SK-N-SH treated with all-trans-retinoic acid at 6 μM for 48 hours (cell line): Measurements from ENCODE around the gene LYSMD2.

Source experiments
- ATAC-seq: fragments of 200-7000 bp; cut with Tn5 transposase; 3 replicates; pipeline ENCODE4 v1.9.1; 2020; ENCODE audit warnings: mild to moderate bottlenecking, moderate library complexity
- ARNTL ChIP-seq: fragments of 450-650 bp; formaldehyde crosslinking; IDR thresholded peaks from 2 replicates; pipeline ENCODE4 v1.5.0; 2020; ENCODE audit warnings: low read depth, mild to moderate bottlenecking, moderate library complexity, borderline replicate concordance
- BACH2 ChIP-seq: fragments of 250-450 bp; sonication (Bioruptor Pico); IDR thresholded peaks from 2 replicates; pipeline ENCODE4 v1.9.0; 2021; ENCODE audit warnings: mild to moderate bottlenecking, borderline replicate concordance
- CSDC2 ChIP-seq: fragments of 250-450 bp; sonication (Bioruptor Pico); IDR thresholded peaks from 2 replicates; pipeline ENCODE4 v1.5.0; 2020; ENCODE audit warnings: mild to moderate bottlenecking, moderate library complexity
- ESRRG ChIP-seq: fragments of 250-450 bp; sonication (Bioruptor Pico); IDR thresholded peaks from 2 replicates; pipeline ENCODE4 v1.6.1; 2021; ENCODE audit warnings: mild to moderate bottlenecking
- GLIS3 ChIP-seq: fragments of 250-450 bp; sonication (Bioruptor Pico); IDR thresholded peaks from 2 replicates; pipeline ENCODE4 v1.5.0; 2020; ENCODE audit warnings: mild to moderate bottlenecking, moderate library complexity
- ISL1 ChIP-seq: fragments of 250-450 bp; sonication (Bioruptor Pico); IDR thresholded peaks from 2 replicates; pipeline ENCODE4 v2.1.2; 2022; ENCODE audit warnings: mild to moderate bottlenecking, moderate library complexity
- OSR1 ChIP-seq: fragments of 250-450 bp; sonication (Bioruptor Pico); IDR thresholded peaks from 2 replicates; pipeline ENCODE4 v1.8.0; 2022; ENCODE audit warnings: moderate library complexity, mild to moderate bottlenecking, inconsistent platforms
- POU6F1 ChIP-seq: fragments of 250-450 bp; sonication (Bioruptor Pico); IDR thresholded peaks from 2 replicates; pipeline ENCODE4 v1.8.0; 2021; ENCODE audit warnings: low read depth, mild to moderate bottlenecking, moderate library complexity, borderline replicate concordance
- PPARA ChIP-seq: fragments of 250-450 bp; sonication (Bioruptor Pico); IDR thresholded peaks from 2 replicates; pipeline ENCODE4 v1.5.0; 2020; ENCODE audit warnings: mild to moderate bottlenecking, borderline replicate concordance
- RARB ChIP-seq: fragments of 250-450 bp; sonication (Bioruptor Pico); IDR thresholded peaks from 2 replicates; pipeline ENCODE4 v1.8.0; 2021; ENCODE audit warnings: mild to moderate bottlenecking, moderate library complexity
- SNAI2 ChIP-seq: fragments of 250-450 bp; sonication (Bioruptor Pico); IDR thresholded peaks from 2 replicates; pipeline ENCODE4 v1.5.0; 2020; ENCODE audit warnings: mild to moderate bottlenecking, moderate library complexity
- TCF4 ChIP-seq: fragments of 250-450 bp; sonication (Bioruptor Pico); IDR thresholded peaks from 2 replicates; pipeline ENCODE4 v1.8.0; 2021; ENCODE audit warnings: mild to moderate bottlenecking, moderate library complexity, borderline replicate concordance
- TOX ChIP-seq: fragments of 250-450 bp; sonication (Bioruptor Pico); IDR thresholded peaks from 2 replicates; pipeline ENCODE4 v1.8.0; 2021; ENCODE audit warnings: mild to moderate bottlenecking, moderate library complexity, borderline replicate concordance
- ZFP3 ChIP-seq: fragments of 250-450 bp; sonication (Bioruptor Pico); IDR thresholded peaks from 2 replicates; pipeline ENCODE4 v1.5.0; 2020; ENCODE audit warnings: mild to moderate bottlenecking, moderate library complexity
- ZNF565 ChIP-seq: fragments of 450-650 bp; formaldehyde crosslinking; conservative IDR thresholded peaks from 2 replicates; pipeline ENCODE4 v1.5.0; 2020; ENCODE audit warnings: low read depth, mild to moderate bottlenecking, moderate library complexity
- ZNF70 ChIP-seq: fragments of 450-650 bp; formaldehyde crosslinking; IDR thresholded peaks from 2 replicates; pipeline ENCODE4 v1.5.0; 2020; ENCODE audit warnings: mild to moderate bottlenecking, moderate library complexity
- TF ChIP-seq, protein P1 (sequence below): fragments of 250-450 bp; sonication (Bioruptor Pico); IDR thresholded peaks from 2 replicates; pipeline ENCODE4 v1.5.0; 2020; ENCODE audit warnings: mild to moderate bottlenecking, moderate library complexity
- TF ChIP-seq, protein P2 (sequence below): fragments of 250-450 bp; sonication (Bioruptor Pico); IDR thresholded peaks from 2 replicates; pipeline ENCODE4 v1.5.1; 2020; ENCODE audit warnings: low read depth, mild to moderate bottlenecking, moderate library complexity
- TF ChIP-seq, protein P3 (sequence below): fragments of 250-450 bp; sonication (Bioruptor Pico); IDR thresholded peaks from 2 replicates; pipeline ENCODE4 v1.5.1; 2021; ENCODE audit warnings: mild to moderate bottlenecking, moderate library complexity

The LYSMD2 gene

DNA sequence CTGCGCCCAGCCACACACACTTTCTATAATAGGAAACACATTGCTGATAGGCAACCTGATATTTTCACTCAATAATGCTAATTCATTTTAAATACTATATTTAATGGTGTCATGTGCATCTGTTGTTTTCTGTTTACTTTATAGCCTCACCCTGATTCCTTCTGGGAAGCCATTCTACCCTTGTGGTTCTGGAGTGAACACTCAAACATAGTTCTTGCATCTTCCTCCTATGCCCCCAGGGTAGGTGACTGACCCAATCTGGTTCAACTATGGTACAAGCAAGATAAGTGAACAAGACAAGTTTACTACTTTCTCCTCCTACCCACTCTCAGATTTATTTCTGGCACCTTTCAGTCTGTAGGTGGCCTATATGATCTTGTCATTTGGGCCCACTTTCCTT lies 60.4 kb downstream of the LYSMD2 start:
- ATAC-seq = no peak
- TF ChIP-seq, protein P1, sequence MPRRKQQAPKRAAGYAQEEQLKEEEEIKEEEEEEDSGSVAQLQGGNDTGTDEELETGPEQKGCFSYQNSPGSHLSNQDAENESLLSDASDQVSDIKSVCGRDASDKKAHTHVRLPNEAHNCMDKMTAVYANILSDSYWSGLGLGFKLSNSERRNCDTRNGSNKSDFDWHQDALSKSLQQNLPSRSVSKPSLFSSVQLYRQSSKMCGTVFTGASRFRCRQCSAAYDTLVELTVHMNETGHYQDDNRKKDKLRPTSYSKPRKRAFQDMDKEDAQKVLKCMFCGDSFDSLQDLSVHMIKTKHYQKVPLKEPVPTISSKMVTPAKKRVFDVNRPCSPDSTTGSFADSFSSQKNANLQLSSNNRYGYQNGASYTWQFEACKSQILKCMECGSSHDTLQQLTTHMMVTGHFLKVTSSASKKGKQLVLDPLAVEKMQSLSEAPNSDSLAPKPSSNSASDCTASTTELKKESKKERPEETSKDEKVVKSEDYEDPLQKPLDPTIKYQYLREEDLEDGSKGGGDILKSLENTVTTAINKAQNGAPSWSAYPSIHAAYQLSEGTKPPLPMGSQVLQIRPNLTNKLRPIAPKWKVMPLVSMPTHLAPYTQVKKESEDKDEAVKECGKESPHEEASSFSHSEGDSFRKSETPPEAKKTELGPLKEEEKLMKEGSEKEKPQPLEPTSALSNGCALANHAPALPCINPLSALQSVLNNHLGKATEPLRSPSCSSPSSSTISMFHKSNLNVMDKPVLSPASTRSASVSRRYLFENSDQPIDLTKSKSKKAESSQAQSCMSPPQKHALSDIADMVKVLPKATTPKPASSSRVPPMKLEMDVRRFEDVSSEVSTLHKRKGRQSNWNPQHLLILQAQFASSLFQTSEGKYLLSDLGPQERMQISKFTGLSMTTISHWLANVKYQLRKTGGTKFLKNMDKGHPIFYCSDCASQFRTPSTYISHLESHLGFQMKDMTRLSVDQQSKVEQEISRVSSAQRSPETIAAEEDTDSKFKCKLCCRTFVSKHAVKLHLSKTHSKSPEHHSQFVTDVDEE (CRISPR knock-in tag) = no peak
- TF ChIP-seq POU6F1 (CRISPR knock-in tag) (no peak), SNAI2 (CRISPR knock-in tag) (no peak), OSR1 (CRISPR knock-in tag) (no peak), ISL1 (no peak), ZFP3 (CRISPR knock-in tag) (no peak)

GRCh38 chr15:51675234-51675633 lies 62.2 kb downstream of the LYSMD2 start:
- no peak for ATAC-seq
- TF ChIP-seq GLIS3 (CRISPR knock-in tag) (no peak), POU6F1 (CRISPR knock-in tag) (no peak), ZNF565 (no peak), TCF4 (CRISPR knock-in tag) (no peak), ZFP3 (CRISPR knock-in tag) (no peak), CSDC2 (CRISPR knock-in tag) (no peak), ZNF70 (CRISPR knock-in tag) (no peak), TOX (CRISPR knock-in tag) (no peak), ISL1 (no peak), SNAI2 (CRISPR knock-in tag) (no peak), PPARA (CRISPR knock-in tag) (no peak), BACH2 (no peak), ESRRG (CRISPR knock-in tag) (no peak), RARB (CRISPR knock-in tag) (no peak), ARNTL (CRISPR knock-in tag) (no peak)
- TF ChIP-seq, protein P2, sequence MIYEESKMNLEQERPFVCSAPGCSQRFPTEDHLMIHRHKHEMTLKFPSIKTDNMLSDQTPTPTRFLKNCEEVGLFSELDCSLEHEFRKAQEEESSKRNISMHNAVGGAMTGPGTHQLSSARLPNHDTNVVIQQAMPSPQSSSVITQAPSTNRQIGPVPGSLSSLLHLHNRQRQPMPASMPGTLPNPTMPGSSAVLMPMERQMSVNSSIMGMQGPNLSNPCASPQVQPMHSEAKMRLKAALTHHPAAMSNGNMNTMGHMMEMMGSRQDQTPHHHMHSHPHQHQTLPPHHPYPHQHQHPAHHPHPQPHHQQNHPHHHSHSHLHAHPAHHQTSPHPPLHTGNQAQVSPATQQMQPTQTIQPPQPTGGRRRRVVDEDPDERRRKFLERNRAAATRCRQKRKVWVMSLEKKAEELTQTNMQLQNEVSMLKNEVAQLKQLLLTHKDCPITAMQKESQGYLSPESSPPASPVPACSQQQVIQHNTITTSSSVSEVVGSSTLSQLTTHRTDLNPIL (CRISPR knock-in tag) = no peak
- TF ChIP-seq, protein P3, sequence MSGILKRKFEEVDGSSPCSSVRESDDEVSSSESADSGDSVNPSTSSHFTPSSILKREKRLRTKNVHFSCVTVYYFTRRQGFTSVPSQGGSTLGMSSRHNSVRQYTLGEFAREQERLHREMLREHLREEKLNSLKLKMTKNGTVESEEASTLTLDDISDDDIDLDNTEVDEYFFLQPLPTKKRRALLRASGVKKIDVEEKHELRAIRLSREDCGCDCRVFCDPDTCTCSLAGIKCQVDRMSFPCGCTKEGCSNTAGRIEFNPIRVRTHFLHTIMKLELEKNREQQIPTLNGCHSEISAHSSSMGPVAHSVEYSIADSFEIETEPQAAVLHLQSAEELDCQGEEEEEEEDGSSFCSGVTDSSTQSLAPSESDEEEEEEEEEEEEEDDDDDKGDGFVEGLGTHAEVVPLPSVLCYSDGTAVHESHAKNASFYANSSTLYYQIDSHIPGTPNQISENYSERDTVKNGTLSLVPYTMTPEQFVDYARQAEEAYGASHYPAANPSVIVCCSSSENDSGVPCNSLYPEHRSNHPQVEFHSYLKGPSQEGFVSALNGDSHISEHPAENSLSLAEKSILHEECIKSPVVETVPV (CRISPR knock-in tag) = no peak
- TF ChIP-seq, protein P1 (CRISPR knock-in tag) = no peak
